ENCODE measurements around the gene CRIP1.

- no peak for TF ChIP-seq POLR2AphosphoS5 (IDR thresholded peaks at IDR 0.05; ENCODE audit: borderline replicate concordance, low read depth, low read length)
- no peak for TF ChIP-seq EZH2 (IDR thresholded peaks at IDR 0.05)
Measured at GRCh38 chr14:105461903-105462302, 24.8 kb upstream of the CRIP1 start.

Data from SK-N-MC (cell line).